Measurements from ENCODE around the gene C3orf18.

The C3orf18 gene

DNA sequence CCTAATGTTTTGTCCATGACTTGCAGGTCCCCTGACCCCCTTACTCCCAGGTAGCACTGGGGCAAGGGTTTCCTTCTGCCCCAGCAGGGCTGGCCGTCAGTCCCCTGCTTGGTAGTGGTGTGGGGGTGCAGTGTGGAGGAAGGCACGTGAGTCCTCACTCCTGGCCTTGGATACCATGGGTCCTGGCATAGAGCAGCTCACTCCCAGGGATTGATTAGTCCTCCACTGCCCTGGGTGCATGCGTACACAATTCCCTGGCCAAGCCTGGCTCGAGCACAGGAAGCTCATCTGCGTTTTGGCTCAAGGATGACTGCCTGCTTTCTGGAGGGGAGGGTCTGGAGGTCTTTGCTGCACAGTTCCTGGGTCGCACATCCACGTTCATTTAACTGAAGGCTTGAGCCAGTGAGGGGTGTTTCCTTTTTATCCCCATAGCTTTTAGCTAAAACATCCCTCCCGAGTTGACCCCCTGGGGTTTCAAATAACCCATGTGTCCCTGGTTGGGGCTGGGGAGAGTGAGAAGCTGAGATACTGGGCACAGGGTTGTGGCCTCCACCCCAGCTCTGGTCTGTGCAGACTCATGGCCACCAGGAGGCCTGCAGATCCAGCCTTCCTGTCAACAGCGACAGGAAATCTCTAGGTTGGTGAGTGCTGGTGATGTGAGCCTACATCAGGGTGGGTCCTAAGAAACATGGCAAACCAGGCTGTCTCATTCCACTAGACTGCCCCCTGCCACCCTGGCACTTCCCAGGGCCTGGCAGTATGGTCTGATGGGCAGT is 13.3 kb upstream of the C3orf18 start:
- no peak for DNase-seq (ENCODE audit: low read depth, low spot score)

DNA sequence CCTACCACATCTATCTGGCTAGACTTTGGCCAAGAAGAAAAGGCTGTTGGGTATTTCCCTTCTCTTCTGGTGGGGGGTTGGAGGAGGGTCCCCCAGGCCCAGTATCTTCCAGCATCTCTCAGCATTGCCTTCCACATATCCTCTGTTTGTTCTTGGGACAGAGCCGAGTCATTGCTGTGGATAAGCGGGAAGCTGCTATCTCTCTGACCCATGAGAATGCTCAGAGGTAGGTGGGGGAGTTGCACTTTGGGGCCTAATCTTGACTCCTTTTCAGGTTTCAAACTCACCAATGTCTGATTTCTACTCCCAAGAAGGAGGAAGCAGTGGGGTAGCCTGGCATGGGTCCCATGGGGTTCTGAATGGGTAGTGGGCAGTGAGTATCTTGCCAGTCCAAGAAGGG is 9.8 kb upstream of the C3orf18 start:
- DNase-seq (ENCODE audit: low read depth, low spot score), result no peak

DNA sequence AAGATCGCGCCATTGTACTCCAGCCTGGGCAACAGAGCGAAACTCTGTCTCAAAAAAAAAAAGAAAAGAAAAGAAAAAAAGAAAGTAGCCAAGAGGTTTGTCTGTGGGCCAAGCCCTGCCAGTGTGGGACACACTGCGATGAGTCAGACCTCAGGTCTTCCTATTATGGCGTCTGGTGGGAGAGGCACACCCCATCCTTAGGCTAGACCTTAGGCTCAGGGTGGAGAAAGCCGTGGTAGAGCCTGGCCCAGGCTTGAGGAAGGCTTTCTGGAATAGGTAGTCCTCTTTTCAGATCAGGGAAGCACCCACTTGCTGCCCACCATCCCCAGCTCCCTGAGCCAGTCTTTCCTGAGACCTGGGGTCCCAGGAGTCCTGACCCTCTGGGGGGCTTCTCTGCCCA is 7.8 kb upstream of the C3orf18 start:
- no peak for DNase-seq (ENCODE audit: low read depth, low spot score)

GRCh38 chr3:50574444-50574831 is 6.9 kb upstream of the C3orf18 start:
- DNase-seq (ENCODE audit: low read depth, low spot score), result no peak

DNA sequence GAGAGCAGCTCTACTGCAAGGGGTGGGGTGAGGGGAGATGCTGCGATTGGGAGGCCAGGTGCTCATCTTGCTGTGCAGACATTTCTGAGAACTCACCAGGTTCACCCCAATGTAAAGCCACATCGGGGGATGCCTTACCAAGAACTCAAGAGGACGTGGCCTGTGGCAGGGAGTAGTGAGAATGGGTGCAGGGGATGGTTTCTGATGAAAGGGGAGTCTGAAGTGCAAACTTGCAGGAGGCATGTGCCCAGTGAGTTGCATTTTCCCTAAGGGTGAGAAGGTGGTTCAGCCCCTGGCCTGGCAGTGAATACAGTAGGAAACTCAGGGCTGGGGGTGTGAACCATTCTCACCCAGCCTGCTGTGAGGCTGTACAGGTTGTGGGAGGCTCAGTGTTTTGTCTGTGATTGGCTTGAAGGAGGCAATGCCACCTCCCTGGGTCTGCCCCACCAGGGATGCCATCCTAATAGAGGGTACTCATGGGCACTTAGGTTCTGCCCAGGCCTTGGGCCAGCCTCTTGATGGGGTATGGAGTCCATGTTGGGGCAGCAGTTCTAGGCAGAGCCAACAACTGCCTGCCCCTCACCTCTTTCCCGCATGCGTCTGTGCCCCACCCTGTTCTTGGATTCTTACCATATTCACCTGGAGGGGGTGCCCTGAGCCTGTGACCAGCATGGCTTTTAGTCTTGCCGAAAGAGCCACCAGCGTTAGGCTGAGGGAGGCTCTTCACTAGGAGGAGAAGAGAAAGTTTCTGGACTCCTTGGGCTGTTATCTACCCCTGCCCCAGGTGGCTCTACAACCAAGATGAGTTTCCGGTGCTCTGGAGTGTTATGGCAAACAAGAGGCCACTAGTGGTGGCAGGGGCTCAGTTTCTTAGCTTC is 6.3 kb upstream of the C3orf18 start:
- peak; percentile 66 for DNase-seq (ENCODE audit: low read depth, low spot score)

DNA sequence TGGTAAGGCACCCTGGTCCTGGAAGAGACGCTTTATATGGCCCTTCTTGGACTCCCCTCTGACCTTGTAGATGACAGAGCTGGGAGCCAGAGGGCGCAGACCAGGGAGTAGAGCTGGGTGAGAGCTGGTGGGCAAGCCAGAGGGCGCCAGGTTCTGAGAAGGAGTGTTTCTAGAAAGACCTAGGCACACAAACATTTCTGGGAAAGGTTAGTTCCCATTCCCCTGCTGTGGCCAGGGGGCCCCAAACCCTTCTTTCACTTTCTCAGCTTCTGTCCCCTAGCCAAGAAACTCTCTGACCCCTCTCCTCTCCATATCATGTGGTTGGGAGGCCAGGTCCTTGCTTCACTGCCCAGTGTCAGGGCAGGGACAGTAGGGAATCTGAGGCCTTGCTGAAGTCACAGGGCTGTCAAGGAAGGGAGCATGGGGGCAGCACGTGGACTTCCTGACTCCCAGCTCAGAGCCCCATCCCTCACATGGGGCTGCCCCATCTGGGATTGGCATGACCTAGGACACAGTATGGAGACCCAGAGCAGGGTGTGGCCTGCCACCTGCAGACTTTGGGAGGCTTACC is 5.3 kb upstream of the C3orf18 start:
- no peak for DNase-seq (ENCODE audit: low read depth, low spot score)

DNA sequence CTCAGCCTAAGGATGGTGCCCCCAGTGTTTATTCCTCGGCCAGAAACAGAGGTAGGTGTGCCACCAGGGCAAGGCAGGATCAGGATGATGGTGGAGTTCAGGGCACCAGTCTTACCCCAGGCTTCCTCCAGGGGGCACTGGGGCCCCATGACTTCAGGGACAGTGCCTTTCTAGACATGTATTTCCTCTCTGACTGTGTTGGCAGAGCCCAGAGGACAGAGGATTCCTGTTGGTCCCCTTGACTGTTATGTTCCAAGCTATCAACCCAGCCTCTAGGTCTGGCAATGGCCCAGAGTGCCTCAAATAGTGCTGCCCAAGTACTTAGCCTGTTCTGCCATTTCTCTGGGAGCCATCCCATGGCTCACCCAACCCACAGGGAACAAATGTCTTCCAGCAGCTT is 4.6 kb upstream of the C3orf18 start:
- DNase-seq (ENCODE audit: low read depth, low spot score), result peak; percentile 68

GRCh38 chr3:50571486-50571885 is 3.9 kb upstream of the C3orf18 start:
- DNase-seq (ENCODE audit: low read depth, low spot score), result no peak

DNA sequence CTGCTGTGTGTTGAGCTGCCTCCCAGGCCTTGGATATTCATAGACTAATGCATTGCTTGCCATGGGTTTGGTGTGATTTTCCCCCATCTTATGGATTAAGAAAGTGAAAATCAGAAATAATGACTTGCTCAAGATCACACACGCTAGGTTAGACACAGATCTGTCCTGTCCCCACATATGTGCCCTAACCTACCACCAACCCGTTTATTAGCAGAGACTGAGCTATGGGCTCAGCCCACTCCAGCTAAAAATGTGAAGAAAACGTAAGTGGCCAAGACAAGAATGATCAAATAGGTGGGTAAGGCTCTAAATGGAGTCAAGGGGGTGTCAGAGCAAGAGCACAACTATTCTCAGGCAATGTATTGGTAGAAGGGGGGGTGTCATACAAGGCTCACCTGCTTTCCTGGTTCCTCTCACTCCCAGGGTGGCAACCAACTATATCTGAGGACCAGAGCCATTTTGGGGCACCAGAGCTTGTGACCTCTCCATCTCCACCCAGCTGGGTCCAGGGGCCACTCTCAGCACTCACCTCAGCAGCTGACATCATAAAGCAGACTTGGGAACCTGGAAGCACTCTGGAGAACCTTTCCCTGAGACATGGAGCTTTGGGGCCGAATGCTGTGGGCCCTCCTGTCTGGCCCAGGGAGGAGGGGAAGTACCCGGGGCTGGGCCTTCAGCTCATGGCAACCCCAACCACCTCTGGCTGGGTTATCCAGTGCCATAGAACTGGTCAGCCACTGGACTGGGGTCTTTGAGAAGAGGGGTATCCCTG is 3.1 kb upstream of the C3orf18 start:
- no peak for DNase-seq (ENCODE audit: low read depth, low spot score)

DNA sequence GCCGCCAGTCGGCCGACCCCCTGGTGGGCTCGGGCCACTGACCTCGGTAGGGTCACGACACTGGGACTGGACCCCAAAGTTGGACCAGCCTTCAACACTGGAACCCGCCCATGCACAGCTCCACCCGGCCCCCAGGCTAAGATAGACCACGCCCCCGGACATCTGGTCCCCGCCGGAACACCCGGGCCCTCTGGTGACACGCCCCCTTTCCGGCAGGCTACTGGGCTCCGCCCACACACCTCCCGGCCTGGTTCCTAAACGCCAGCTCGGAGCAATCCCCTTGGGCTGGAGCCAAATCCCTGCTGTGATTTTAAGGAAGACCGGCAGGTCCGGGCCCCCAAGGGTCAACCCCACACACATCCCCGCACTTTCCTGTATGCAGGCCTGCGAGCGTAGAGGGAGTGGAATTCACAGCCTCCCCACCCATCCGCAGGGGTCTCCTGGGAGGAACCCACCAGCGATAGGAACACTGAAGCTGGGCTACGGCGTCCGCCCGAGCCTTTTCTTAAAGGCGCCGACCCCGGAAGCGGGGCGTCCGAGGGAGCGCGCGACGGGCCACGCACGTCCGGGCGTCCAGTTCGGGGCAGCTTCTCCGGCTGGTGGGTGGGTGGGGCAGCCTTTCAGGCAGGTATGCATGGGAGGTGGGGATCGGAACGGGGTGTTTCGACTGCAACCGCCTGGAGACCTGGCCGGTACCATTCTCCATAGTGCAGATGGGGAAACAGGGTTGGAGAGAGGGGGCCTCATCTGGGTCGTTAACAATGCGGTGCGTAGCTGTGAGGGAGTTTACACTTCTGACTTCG is 1.6 kb upstream of the C3orf18 start, which contains the start of gene HEMK1:
HEMK1 (plus strand) TSS at position 576 of the 803 bp plus-strand sequence. CDS start 1,583 bp downstream, outside the sequence.
- peak; percentile 91 for DNase-seq (ENCODE audit: low read depth, low spot score)

GRCh38 chr3:50567011-50567385 is 549 bp downstream of the C3orf18 start:
- no peak for DNase-seq (ENCODE audit: low read depth, low spot score)

DNA sequence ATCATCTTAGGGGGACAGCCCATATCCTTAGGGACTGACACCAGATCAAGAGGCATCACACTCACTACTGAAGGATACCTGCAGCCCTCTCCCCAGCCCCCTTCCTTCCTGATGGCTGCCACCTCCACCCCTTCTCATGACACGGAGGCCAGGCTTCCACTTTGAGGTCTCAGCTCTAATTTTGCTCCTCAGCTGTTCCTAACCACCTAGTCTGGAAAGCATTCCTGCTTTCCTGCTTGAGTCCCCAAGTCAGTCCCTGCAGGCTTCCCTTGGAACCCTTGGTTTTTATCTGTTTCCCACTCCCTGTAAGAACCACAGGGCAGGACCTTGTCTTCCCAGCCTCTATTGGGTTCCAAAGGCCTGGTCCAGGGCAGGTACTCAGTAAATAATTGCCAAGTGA is 3.2 kb downstream of the C3orf18 start:
- no peak for DNase-seq (ENCODE audit: low read depth, low spot score)

GRCh38 chr3:50563867-50564266 is 3.7 kb downstream of the C3orf18 start:
- no peak for DNase-seq (ENCODE audit: low read depth, low spot score)

- DNase-seq (ENCODE audit: low read depth, low spot score), result no peak
Measured at GRCh38 chr3:50562861-50563260, 4.7 kb downstream of the C3orf18 start.

DNA sequence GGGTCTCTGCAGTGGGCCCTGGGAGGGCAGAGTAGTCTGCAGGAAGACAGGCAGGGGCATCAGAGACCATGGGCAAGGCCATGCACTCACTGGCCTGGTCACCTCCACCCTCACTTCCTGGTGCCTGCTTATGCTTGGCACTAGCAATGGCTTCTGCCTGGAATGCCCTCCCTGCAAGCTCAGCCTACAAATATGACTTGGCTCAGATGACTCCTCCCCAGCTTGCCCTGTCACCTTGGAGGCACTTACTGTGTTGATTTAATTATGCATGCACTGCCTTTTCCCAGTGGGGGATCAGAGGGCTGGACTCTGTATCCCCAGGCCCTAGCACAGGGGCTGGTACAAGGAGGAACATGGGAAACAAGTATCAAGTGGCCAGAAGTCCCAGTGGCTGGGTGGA is 7.8 kb downstream of the C3orf18 start:
- no peak for DNase-seq (ENCODE audit: low read depth, low spot score)

DNA sequence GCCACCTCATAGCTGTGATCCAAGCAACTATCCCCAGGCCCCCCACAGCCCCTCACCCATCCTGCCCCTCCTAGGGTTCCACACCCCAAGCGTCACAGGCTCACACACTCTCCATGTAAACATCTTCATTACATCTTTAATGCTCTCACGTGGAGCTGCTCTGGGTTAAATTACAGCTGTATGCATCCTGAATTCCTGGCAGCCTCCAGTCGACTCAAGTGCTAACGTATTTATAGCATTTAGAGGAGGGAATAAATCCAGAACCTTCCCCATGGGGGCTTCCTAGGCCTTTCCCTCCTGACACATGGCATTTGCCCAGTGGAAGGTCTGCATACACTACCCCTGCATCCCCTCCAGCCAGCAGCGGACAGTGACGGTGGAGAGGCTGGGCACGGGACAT is 9.6 kb downstream of the C3orf18 start:
- DNase-seq (ENCODE audit: low read depth, low spot score), result no peak

DNA sequence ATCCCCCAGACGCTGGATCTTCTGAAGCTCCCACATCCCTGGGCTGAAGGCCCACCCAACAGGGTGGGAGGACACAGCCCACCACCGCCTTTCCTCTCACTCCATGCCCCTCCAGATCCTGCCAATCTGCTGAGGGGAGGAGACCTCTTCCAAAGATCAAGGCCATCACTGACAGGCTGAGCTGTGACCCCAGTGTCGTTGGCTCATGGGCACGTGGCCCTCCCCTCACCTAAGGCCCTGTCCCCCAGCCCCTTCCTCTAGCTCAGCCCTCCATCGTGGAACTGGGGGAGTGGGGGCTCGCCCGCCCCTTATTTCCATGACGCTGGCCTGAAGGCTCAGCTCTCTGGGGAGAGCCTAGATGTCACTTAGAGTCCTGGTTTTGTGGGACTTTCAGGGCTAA is 10.4 kb downstream of the C3orf18 start:
- no peak for DNase-seq (ENCODE audit: low read depth, low spot score)

DNA sequence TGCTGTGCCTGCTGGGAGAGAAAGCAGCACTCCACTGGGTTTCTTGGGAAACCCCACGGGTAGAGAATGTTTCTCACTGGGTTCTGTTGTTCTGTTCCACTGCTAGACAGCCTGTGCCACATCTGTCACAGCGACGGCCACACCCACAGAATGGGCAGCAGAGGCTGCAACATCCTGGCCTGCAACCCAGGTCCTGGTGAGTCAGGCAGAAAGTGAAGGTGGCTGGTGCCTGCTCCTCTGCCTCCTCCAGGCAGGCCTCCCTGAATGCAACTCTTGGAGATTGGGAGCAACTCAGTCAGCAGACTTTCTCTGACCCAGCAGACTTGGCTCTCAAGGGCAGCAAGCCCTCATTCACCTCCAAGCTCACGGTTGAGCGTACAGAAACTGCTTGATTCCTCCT is 13.0 kb downstream of the C3orf18 start:
- no peak for DNase-seq (ENCODE audit: low read depth, low spot score)

- no peak for DNase-seq (ENCODE audit: low read depth, low spot score)
Measured at GRCh38 chr3:50552598-50552997, 14.9 kb downstream of the C3orf18 start.

GRCh38 chr3:50551681-50552435 is 15.7 kb downstream of the C3orf18 start:
- no peak for DNase-seq (ENCODE audit: low read depth, low spot score)
